GM19395 (cell line): ENCODE measurements around the gene FABP6.
A peak's percentile ranks its signal among the peaks of the same experiment; 100 is the strongest.
"Not testable (repeated sequence)": the region's sequence is repeated elsewhere in the genome, so short reads cannot be mapped to it uniquely, and the experiment has no call there.

Experiments
- ATAC-seq: cut with Tn5 transposase; IDR thresholded peaks from one replicate; pipeline ENCODE4 v1.9.1; 2021; ENCODE audit warnings: mild to moderate bottlenecking, moderate library complexity; ENCODE audit not compliant: unreplicated experiment

The FABP6 gene

GRCh38 chr5:160219356-160219755, 9.9 kb upstream of the FABP6 start:
- ATAC-seq, result no peak

DNA sequence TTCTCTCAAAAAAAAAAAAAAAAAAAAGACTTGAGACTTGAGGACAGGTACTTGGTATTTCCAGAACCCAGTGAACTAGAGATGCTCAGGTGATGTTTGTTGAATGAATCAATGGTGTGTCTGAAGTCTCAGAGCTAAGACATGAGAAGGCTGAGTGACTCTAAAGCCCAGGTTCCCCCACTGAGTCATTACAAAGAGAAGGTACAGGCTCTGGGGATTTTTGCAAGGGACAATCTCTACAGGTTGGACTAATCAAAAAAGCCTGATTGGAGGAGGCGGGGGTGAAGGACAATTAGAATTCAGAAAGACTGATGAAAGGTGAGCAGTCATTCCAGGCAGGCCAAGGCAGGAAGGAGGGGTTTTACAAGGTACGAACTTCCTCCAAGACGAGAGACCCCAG, 8.2 kb upstream of the FABP6 start:
- no peak for ATAC-seq

- no peak for ATAC-seq
Observed at GRCh38 chr5:160227012-160227411, 2.3 kb upstream of the FABP6 start.

DNA sequence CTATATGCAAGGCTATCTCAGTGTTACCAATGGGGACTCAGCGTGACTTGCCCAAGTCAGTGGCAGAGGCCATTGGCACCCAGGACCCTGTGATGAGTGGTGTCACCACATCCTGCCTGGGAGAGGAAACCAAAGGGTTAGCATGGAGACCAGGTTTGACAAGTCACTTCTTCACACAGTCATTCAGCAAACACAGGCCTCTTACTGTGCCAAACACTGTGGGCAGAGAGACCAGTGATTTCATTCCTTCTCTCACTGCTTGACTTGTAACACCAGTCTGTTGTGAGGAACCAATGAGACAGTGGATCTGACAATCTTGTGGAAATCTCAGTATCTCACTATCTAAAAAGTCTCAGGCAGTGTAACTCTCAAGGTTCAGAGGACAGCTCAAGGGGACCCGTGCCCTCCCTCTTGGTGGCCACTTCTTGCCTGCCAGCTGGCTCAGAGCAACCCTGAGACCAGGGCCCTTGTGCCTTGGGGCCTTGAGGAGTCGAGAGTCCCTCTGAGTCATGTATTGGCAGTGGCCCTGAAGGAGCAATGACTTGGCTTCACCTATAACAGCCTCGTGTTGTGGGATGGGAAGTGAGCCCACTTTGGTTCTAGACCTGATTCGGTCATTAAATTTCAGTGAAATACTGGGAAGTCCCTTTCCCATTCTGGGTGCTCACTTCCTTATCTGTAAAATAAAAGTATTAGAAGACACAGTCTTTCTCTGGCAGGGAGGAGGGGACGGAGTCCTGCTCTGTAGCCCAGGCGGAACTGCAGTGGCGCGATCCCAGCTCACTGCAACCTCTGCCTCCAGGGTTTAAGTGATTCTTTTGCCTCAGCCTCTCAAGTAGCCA, 1.6 kb downstream of the FABP6 start:
- ATAC-seq, result peak; percentile 58

DNA sequence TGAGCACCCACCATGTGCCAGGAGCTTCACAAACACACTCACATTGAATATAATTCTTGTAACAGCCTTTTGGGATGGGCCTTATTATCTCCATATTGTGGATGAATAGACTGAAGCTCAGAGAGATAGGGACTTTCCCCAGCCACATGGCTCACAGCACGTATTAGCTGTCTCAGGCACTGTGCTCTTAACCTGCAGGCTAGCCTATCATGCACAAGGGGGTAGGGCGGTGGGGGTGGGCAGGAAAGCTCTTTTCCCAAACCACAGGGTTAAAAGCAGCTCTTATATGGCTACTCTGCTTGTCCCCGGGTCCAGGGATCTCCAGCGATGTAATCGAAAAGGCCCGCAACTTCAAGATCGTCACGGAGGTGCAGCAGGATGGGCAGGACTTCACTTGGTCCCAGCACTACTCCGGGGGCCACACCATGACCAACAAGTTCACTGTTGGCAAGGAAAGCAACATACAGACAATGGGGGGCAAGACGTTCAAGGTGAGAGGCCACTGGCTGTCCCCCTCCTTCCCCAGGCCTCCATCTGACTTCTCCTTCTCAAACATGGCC, 2.6 kb downstream of the FABP6 start:
- peak; percentile 43 for ATAC-seq

GRCh38 chr5:160233215-160233614, 3.9 kb downstream of the FABP6 start:
- ATAC-seq, result no peak

- ATAC-seq, result no peak
Observed at GRCh38 chr5:160235731-160236130, 6.4 kb downstream of the FABP6 start.

GRCh38 chr5:160237571-160238093, 8.3 kb downstream of the FABP6 start:
- ATAC-seq, result no peak

- no peak for ATAC-seq
Observed at GRCh38 chr5:160240350-160240749, 11.0 kb downstream of the FABP6 start.

DNA sequence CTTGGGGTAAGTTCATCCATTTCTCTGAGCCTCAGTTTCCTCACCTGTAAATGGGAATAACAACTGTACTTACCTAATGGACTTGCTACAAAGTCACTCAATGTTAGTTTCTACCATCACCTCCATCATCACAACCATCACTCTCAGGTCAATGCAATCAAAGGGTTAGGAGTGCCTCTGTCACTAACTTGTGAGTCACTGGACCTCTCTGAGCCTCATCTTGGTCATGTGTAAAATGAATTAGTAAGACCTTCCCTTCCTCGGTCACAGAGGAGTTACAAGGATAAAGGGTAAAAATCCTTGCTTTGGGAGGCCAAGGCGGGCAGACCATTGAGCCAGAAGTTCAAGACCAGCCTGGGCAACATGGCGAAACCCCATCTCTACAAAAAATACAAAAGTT, 12.8 kb downstream of the FABP6 start:
- no peak for ATAC-seq

DNA sequence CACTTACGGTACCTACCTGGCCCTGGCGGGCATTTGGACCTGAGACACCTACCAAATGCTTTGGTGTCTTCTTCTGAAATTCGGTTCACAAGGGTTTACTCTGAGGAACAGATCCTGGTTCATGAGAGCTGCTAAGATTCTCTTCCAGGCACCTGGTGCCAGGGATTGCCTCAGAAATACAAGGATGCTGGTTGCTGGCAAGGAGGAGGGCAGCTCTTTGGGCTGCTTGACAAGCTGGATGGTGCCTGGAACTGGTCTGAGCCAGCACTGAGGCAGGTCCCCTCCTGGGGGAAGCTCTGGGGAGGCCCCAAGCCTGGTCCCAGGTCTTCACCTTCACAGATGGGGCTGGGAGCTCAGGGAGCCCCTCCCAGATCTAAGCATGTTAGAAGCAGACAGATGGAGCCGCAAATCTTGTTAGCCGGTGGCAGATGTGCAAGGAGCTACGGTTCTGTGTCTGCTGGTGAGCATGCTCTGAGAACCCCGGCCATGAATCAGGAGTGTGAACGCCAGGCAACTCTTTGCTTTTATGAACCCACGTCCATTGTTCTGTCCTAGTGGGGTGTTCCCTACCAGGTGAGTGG, 16.3 kb downstream of the FABP6 start:
- no peak for ATAC-seq

- not testable (repeated sequence) for ATAC-seq
Observed at GRCh38 chr5:160249570-160249969, 20.3 kb downstream of the FABP6 start.

- ATAC-seq, result no peak
Observed at GRCh38 chr5:160250226-160250625, 20.9 kb downstream of the FABP6 start.

GRCh38 chr5:160250826-160251225, 21.5 kb downstream of the FABP6 start:
- ATAC-seq, result no peak

DNA sequence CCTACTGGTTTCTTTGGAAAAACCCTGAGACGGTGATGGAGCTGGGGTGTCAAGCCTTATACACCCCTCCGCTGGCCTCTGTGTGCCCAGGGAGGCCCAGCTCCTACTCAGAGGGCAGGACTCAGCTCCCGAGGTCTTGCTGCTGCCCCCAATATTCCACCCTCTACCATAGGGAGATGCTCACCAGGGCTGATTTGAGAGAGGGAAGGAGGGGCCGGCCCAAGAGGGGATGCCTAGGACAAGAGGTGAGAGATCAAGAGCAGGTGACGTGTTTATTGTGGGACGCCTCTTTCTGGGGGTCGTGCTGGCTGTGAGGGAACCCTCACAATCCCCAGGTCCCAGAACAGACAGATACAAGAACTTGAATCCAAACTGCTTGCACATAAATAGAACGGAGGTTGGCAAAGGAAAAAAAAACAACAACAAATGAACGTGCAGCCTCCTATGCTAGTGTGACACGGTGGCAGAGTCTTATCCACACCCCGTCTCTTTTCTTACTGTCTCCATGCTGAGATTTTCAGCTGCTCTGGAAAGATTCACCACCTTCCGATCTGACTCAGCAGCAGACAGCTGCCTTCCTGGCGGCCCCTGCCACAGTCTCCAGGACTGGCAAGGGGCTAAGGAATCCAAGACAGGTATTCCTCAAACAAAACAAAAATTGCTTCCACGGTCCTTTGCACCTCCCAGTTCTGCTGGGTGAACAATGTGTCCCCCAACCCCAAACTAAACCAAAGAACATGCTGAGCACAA, 22.3 kb downstream of the FABP6 start:
- ATAC-seq, result no peak

DNA sequence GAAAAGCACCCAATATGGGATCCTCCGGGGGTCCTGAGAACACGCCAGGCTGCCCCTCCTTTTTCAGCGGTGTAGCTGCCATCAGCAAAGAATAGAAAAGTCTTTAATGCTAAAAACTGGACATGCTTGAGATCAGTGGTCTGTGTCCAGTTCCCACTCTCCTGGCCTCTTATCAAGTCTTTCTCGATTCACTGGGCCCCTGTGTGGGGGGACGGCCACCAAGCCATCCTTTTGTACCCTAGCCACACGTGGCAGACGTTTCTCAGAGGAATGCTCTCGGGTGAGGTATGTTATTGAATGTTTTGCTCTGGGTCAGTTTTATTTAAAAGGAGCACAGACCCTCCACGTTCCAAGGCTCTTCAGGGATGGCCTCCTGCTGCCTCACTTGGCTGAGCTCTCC, 23.6 kb downstream of the FABP6 start:
- no peak for ATAC-seq

DNA sequence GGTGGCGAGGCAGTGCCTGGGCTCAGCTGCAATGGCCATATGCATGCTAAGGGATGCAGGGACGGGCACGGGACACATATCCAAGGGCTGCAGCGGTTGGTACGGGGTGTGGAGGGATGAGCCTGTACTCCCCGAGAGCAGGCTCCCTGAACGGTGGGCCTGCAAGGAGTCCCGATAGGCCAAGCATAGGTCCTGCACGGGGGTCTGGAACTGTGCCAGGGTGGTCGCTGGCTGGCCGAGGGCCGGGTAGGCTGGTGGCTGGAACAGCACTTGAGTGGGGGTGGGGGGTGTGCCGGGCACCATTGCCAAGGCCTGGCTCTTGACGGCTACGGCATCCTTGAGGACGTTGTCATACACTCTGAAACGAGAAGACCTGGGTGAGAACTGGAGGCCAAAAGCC, 24.1 kb downstream of the FABP6 start:
- no peak for ATAC-seq

DNA sequence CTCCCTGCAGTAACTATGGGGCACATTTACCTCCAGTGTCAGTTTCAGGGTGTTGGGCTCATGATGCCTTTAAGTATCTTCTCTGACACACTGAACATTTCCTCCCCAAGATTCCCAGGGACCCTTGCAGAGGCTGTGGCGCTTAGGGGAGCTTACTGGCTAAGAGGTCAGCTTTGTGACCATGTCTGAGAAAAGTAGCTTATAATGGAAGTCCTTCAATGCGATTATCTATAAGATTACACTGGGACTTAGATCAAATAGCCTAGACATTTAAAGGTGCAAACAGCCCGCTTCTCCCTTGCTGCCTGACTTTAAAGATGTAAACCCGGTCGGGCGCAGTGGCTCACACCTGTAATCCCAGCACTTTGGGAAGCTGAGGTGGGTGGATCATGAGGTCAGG, 25.4 kb downstream of the FABP6 start:
- no peak for ATAC-seq

DNA sequence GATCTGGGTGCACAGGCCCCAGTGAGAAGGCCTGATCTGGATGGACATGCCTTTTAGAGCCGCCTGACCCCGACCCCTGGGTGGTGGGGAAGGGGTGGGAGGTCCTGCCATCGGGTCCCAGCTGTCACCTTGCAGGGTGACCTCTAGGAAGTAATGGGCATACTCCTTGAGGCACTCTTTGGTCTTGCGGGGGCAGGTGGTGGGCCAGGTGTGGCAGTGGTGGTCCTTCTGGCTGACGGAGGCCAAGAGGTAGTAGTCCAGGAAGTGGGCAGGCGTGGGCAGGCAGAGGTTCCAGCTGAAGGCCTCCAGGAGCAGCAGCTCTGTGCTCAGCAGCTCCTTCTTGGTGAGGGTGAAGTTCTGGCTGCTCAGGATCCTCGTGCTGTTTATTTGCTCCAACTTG, 30.0 kb downstream of the FABP6 start:
- ATAC-seq, result no peak

- no peak for ATAC-seq
Observed at GRCh38 chr5:160260006-160260775, 30.9 kb downstream of the FABP6 start.
